HG03175 (cell line): ENCODE results near the gene SLC4A5.
"Not testable (repeated sequence)": the region's sequence is repeated elsewhere in the genome, so short reads cannot be mapped to it uniquely, and the experiment has no call there.

ENCODE experiments used
- ATAC-seq: cut with Tn5 transposase; IDR thresholded peaks from one replicate; pipeline ENCODE4 v1.9.1; 2021; ENCODE audit warnings: mild to moderate bottlenecking, moderate library complexity; ENCODE audit not compliant: unreplicated experiment

The SLC4A5 gene

DNA sequence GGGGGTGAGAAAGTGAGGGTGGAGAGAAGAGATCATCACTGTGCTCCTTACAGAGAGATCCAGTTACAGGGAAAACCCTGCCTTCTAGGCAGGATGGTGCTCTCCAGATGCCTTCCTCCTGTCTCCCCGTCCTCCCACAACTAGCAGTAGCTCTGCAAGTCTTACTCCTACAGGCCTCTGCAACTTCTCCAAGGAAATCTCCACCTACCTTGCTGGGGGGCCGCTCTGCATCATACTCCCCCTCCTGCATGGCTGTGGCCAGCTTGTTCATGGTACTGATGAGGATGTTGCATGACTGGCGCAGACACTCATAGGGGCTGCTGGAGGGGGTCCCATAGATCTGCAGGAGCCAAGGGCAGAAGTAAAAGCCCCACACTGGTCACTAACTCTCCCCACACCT is 22.8 kb upstream of the SLC4A5 start:
- no peak for ATAC-seq

DNA sequence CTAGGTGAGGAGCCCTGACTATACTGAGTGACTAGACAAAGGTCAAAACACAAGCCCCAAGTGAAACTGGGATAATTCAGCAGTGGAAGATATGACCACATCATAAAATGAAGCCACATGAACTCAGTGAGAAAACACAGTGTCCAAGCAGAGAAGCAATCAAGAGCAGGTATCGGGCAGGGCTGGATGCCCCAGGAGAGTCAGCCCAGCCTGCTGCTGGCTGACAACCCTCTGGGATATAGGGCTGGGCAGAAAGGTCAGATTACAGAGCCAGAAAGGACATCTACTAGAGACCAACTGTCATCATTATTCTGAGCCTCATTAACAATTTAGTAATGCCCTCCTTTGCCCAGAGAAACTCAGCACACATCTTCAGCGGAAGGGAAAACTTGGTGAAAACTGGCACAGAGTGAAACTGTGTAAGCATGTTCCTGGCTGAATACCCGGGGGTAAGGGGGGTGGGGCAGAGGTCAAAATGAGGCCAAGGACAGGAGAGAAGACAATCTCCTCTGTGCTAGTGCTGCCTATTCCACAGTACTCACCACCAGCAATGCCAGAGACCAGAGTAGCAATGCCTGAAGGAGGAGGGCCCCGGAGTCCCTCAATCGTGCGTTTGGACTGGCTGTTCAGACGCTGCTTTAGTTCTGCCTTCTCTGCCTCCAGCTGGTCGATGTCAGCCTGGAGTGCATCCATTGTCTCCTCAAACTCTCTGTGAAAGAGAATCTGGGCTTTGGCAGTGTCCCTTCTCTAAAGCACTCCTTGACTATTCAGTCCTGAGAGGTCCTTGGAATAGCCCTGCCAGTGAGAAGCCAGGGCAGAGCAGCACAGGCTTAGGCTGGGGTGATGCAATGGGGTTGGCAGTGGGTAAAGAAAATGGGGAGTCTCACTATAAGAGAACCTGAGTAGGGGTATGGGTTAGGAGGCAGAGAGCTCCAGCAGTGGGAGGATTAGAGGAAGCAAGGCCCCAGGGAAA is 21.6 kb upstream of the SLC4A5 start:
- ATAC-seq = no peak

GRCh38 chr2:74361327-74361726 is 18.1 kb upstream of the SLC4A5 start:
- no peak for ATAC-seq

DNA sequence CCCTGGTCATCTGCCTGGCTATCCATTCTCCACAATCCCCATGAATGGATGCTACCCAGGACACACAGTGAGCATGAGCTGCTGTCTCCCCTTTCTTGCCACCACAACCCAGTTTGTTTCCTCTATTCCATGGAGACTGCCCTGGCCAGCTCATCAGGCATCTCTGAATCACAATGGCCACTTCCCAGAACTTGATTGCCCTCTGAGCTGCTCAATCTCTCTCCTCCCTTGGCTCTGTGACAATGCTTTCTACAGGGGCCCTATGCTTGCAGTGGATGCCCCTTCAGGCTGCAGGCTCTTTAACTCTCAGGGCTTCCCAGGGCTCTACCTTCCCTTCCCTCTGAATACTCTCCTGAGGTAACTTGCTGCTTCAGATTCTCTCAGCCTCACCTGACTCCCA is 14.4 kb upstream of the SLC4A5 start:
- no peak for ATAC-seq

GRCh38 chr2:74349889-74350288 is 6.7 kb upstream of the SLC4A5 start:
- no peak for ATAC-seq

- no peak for ATAC-seq
These were observed 4.5 kb upstream of the SLC4A5 start for GRCh38 chr2:74347742-74348141.

DNA sequence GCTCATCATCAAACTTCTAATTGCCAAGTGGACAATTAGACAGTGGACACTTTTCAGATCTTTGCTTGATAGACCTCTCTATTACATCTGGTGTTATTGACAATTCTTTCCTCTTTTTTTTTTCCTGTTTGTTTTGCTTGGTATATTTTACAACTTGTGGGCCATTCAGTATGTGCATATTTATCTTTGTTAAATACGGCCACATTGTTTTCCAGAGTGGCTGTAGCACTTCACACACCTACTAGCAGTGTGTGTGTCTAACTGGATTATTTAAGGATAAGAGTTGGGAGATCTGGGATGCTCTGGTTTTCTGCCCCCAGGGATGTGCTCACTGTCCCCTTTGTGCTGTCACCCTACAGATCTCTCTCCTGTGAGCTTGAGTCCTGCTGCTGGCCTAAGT is 4.1 kb upstream of the SLC4A5 start:
- no peak for ATAC-seq

GRCh38 chr2:74345272-74345943 is 2.2 kb upstream of the SLC4A5 start:
- ATAC-seq = no peak

- ATAC-seq = not testable (repeated sequence)
These were observed 7.0 kb downstream of the SLC4A5 start for GRCh38 chr2:74336227-74336626.

GRCh38 chr2:74334931-74335333 is 8.3 kb downstream of the SLC4A5 start:
- no peak for ATAC-seq

DNA sequence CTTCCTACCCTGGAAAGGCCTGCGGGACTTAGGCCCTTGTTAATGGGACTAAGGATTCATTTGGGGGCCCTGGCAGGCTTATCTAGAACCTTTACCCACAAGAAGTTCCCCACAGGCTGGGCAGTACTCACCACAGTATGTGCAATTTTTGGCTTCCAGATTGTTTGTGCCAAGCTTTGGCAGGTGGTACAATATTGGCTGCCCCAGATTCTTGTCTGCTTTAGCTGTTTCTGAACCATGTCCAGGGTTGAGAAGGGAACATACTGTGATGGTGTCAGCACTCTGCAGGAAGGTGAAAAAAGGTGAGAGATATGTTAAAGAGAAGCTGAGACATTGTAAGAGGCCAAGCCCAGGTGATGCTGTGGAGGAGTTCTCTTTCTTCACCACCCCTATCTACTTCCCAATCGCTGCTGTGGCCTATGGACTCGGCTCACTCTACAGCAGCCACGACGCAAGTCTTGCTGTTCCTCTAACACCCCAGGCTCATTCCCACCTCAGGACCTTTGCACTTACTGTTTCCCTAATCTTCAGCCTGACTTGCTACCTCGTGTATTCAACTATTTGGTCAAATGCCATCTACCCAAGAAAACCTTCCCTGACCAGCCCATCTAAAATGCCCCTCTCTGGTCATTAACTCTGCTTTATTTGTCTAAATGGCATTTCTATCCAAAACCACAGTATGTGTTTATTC is 9.2 kb downstream of the SLC4A5 start:
- no peak for ATAC-seq

DNA sequence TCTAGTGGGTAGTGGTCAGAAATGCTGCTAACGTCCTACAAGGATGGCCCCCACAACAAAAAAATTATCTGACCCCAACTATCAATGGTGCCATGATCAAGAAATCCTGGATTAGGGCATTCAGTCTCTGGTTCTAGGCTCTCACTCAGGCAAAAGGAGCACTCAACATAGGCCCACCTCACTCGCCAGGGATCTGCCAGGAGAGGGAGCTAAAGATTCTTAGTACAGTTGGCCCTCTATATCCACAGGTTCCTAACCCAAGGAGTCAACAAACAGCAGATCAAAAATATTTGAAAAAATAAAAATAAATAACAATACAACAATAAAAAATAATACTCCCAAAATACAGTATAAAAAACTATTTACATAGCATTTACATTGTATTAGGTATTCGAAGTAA is 10.0 kb downstream of the SLC4A5 start:
- no peak for ATAC-seq

DNA sequence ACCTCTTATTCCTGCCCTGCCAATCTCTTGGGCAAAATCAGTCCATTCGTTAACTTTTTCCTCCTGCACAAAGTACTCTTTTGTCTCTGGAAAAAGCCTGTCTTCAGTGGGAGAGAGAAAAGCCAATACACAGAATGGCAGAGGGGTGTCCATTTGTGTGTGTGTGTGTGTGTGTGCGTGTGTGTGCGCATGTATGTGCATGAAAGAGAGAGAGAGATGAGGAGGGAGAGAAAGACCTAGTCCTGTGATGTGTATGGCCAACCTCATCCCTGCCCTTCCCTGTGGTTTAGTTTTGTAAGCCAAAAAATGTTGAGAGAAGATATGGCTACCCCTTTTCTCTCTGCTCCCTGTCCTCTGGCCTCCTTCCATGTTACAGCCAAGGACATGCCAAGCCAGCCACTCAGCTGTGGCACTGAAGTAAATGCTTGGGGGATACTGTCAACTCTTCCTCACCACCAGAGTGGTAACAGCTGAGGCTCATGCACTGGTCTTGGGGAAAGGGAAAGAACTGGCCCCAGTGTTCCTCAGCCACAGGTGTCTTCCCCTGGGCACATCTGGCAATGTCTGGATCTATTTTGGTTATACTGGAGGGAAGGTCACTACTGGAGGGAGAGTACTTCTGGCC is 10.6 kb downstream of the SLC4A5 start:
- no peak for ATAC-seq

- ATAC-seq = no peak
These were observed 14.6 kb downstream of the SLC4A5 start for GRCh38 chr2:74328573-74328972.

- no peak for ATAC-seq
These were observed 15.1 kb downstream of the SLC4A5 start for GRCh38 chr2:74328074-74328473.

DNA sequence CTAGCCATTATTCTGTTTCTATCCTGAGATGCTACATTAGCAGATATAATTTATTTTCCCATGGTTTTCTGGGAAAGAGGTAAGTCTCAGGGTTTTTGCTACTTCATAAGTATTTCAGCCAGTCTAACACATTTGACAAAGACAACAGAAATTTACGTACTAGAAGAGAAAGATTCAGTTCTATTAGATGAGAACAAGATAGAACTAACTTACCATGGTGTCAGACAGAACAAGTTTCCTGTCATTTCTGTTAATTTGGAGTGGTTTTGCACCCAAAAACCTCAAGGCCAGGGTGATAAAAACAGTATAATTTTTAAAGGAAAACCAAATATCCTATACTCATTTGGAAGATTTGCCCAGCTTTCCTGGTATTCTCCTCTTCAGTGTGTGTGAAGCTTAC is 15.6 kb downstream of the SLC4A5 start:
- no peak for ATAC-seq

DNA sequence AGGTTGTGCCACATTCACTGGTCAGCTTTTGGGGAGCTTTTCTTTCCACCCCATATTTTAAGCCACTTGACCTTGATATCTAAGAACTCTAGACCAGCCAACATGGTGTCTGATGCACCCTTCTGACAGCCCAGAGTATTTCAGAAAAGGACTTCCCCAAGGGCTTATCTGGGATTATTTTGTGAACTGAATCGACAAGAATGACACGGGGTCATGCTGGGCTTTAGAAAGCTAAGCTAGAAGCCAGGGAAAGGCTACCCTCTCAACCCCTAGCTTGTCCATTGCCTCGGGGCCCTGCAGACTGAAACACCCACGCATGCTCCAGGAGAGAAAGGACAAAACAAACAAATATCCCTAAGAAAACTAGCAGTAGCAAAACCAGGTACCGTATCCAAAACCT is 16.0 kb downstream of the SLC4A5 start:
- no peak for ATAC-seq

DNA sequence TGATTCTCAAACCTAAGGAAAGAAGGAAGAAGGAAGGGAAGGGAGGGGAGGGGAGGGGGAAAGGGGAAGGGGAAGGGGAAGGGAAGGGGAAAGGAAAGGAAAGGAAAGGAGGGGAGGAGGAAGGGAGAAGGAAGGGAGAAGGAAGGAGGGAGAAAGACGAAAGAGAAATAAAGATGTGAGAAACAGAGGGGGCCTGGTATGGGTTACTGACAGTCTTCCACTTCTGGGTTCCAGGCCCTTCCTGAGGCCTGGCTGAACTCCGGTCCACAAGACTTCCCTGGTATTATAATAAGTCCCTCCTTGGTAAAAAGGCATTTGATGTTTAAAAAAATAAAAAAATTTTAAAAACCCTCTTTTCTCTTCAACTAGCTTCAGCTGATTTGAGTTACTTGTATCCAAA is 17.4 kb downstream of the SLC4A5 start:
- ATAC-seq = no peak

DNA sequence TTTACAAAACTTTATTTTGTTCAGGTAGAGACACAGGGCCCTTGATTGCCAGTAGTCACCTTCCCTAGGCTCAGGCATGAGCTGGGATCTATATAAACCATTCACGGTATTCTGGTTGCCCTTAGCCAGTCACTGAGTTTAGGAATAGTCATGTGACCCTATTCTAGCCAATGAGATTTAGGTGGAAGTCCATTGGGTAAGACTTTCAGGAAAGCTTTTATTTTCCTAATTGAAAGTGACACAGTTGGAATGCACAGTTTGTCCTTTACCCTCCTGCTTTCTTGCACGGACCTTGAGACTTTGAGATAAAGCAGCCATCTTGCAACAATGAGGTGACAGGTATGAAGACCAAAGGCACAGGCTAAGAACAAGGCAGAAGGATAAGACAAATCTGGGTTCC is 21.5 kb downstream of the SLC4A5 start:
- no peak for ATAC-seq

DNA sequence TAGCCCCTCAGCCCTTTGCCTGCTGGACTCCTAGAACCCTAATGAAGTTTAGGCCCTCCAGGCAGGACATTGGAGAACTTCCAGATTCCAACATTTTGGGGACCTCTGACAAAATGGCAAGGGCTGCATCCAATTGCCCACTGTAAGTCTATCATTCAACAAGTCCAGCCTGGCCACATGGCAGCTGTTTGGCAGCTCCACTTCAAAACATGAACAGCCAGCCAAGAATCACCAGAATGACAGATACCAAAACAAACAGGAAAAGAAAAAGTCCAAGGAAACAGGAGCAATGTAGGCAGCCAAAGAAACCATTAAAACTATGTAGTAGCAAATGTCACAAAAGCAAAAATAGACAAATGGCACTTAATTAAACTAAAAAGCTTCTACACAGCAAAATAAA is 25.5 kb downstream of the SLC4A5 start:
- ATAC-seq = no peak

GRCh38 chr2:74316627-74317295 is 26.5 kb downstream of the SLC4A5 start:
- no peak for ATAC-seq
